ENCODE data around the gene MCF2L.

GRCh38 chr13:113014752-113015745 lies 46.0 kb downstream of the MCF2L start:
- no peak for TF ChIP-seq CTCF (IDR thresholded peaks at IDR 0.05)
- TF ChIP-seq POLR2A (IDR thresholded peaks at IDR 0.05) = no peak
